GM19240 (cell line): ENCODE measurements around the gene CDH26.

Source experiments
- DNase-seq: peaks from one replicate; pipeline ENCODE4 v3.0.0; 2011; ENCODE audit warnings: low spot score; ENCODE audit not compliant: insufficient read length

The CDH26 gene

GRCh38 chr20:59958123-59958522, at the start of gene CDH26:
Gene CDH26 (plus strand): TSS chr20:59958423. CDS start chr20:59958727, 304 bp downstream.
- no peak for DNase-seq

DNA sequence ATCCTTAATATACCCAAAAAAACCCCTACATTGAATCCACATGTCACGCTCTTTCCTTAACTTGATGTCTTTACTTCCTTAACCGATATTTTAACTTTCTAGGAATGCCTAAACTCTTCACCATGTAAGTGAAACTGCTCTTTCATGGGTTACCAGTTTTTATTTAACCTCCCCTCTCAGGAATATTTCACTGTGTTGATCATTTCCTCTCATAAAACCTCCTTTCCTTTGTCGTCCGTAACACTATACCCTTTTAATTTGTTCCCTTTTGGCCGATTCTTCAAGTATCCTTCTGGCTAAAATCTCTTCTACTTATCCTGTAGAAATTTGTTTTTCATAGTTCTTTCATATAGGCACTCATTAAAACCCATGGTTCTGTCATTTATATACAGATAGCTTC, 49.4 kb upstream of the CDH26 start:
- no peak for DNase-seq

DNA sequence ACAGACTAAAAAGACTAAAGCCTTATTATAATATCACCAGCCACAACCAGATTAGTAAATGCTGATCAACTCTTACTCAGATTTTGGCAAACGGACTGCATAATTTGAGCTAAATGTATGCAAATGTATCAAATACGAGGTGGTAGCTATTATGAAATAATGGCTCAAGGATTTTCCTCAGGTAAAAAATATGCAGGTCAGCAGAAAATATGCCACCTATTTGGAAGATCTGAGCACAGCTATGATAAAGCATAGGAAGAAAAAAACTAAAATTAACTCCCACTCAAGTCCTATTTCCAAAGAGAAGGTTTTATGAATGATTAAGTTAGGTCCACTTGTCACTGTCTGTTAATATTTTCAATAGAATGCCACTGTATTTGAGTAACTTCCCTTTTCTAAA, 47.2 kb upstream of the CDH26 start:
- no peak for DNase-seq

DNA sequence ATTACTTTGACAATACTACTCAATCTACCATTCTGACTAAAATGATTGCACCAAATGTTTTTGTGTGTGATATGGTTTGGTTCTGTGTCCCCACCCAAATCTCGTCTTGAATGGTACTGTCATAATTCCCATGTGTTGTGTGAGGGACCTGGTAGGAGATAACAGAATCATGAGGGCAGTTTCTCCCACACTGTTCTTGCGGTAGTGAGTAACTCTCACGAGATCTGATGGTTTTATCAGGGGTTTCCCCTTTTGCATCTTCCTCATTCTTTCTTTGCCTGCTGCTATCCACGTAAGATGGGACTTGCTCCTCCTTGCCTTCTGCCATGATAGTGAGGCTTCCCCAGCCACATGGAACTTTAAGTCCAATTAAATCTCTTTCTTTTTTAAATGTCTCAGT, 45.6 kb upstream of the CDH26 start:
- DNase-seq: no peak

DNA sequence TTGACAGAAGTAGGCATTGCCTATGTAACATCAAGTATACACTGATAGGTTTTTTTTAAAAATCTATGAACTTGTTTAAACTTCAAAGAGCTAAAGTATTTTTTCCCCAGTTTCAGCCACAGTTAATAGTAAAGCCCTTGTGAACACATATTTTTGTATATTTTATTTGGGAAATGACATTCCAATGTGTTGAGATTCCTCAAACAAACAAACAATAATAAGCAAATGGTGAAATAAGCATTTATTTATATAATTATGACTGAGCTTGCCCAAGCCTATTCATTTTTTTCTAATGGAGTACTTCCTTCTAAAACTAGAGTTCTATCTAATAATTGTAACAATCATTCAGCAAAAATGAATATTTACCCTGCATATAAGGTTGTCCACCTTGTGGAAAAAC, 37.3 kb upstream of the CDH26 start:
- no peak for DNase-seq

- no peak for DNase-seq
Observed at GRCh38 chr20:59923514-59923913, 34.7 kb upstream of the CDH26 start.

GRCh38 chr20:59925359-59925758, 32.9 kb upstream of the CDH26 start:
- no peak for DNase-seq

DNA sequence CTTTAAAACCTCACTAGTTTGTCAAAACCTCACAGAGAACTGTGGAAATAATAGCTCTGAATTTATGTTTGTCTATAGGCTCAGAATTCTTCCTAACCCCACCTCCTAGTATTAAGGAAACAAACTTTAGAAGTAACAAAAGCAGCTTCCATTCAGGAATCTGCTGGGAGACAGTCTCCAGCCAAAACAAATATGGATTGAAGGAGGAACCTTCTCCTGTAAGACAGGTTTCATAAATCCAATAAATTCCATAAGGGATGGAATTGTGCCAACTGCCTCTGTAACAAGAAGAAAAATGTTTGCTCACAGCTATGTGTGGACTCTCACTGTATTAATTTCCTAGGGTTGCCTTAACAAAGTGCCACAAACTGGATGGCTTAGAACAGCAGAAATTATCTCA, 32.3 kb upstream of the CDH26 start:
- DNase-seq: no peak

DNA sequence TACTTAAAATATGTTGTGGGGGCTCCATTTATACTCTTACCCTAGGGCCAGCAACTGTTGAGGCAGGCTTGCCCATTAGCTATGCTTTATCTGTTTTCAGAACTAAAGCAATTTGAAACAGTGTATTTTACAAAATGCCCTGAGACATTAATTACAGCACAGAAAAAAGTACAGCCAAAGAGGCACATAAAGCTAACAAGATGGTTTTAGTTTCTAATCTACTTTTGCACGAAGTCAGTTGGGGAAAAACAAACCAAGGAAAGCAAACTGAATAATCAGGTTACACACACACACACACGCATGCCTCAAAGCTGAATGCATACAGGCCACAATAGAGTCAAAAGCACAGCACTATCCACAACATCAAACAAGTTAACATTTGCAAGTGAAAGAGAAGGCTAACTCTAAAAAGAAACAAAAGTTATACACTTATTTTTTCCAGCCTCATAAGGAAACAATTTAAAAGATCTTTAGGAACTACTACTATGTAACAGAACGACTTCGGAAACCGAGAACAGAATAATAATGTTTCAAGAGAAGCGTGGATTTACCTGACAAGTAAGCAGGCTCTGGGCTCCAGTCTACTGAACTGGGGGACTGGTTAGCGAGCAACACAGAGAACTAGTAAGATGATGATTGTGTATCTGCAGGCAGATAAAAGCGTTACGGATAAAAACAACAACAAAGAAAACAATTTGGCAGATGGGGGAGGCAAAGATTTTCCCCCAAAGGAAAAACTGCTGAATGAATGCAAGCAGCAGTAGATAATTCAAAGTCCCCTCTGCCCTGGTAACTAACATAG, 26.5 kb upstream of the CDH26 start:
- DNase-seq: no peak

GRCh38 chr20:59932616-59933295, 25.5 kb upstream of the CDH26 start:
- no peak for DNase-seq

DNA sequence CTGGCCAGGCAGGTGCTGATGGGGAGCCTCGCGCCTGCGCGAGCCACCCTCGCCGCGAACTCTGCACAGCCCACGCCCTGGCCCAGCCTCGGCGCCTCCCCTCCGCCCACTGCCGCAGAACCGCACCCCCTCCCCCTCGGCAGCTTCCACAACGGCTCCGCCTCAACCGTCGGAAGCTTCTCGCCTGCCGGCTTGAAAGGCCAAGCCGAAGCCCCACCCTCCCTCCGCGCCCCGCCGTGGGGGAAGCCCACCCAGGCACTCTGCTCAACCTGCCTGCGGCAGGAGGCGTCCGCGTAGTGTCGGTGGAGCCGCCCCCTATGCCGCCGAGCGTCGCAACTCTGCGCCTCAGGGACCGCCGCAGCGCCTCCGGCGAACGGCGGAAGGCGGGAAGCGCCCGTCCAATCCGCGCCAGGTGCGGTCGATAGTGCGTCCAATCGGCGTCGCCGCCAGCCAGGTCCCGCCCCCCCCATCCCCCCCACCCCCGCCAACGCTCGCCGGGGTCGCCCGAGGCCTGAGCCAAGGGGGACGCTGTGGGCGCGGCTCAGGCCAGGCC, 24.9 kb upstream of the CDH26 start, which contains the start of gene SYCP2:
Gene SYCP2, minus strand, starts transcription at position 342 of the 553 bp plus-strand sequence. CDS start 11,224 bp downstream, outside the sequence.
- DNase-seq: no peak

- peak; percentile 33 for DNase-seq
Observed at GRCh38 chr20:59933849-59934585, 24.2 kb upstream of the CDH26 start.

- DNase-seq: no peak
Observed at GRCh38 chr20:59935457-59936185, 22.6 kb upstream of the CDH26 start.

GRCh38 chr20:59936409-59936808, 21.8 kb upstream of the CDH26 start:
- DNase-seq: no peak

DNA sequence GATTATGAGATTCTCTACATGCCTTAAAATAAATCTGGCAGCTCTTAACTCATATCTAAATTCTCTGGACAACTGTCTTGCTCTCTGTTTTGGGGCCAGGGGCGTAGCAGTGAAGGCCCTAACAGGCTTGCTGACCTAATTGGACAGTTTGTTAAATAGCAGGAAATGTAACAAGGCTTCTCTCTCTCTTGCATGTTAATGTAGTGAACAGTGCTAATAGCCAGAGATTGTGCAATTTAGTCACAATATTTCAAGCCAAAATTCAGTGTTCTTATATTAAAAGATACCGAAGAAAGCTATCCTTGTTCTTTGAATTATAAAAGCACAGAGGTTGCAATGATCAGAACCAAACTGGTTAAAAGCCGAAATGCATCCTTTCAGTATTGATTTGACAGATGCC, 21.1 kb upstream of the CDH26 start:
- no peak for DNase-seq

- no peak for DNase-seq
Observed at GRCh38 chr20:59938221-59938620, 20.0 kb upstream of the CDH26 start.

DNA sequence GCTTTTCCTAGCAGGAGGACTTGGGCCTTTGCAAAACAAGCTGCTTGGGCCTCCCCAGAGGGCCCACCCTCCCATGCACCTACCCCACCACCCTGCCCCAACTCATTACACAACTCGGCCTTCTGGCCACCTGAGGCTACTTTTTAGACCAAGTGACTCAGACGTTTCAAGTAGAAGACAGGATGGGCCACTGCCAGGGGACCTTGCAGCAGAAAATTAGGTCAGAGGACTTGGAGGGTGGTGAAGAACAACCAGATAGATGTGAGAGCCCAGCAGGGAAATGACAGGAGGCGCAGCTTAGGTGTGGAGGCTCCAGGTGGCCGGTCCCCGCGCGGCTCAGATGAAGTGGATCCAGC, 19.5 kb upstream of the CDH26 start:
- no peak for DNase-seq

DNA sequence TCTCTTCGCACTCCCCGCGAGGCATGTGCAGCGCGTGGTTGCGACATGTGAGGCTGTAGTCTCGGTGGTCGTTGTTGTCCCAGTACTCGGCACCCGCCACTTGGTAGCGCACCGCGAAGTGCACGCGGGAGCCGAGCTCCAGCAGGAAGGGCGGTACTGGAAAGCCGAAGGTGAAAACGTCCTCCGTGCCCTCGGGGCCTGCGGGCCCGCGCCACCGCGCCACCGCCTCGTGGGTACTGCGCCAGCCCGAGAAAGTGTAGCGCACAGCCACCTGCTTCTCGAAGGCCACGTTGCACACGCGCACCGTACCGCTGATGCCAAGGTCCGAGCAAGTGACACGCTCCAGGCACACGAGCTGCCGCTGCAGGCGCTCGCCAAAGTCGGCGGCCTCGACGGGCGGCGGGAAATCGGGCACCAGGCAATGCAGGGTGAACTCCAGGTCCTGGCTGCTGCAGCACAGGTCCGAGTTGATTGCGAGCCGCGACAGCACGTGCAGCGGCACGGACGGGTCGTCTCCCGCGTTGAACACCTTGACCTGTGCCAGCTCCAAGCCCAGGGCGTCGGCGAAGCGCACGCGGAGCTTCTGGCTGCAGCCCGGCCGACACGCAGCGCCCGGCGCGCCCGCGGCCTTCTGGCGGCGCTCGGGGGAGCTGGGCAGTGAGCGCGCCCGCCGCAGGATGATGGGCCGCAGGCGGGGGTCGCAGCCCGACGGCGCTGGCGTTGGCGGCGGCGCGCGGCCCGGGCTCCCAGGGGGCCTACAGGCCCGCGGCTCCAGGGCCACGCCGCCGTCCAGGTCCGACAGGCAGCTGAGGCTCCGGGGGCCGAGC, 19.0 kb upstream of the CDH26 start:
- DNase-seq: no peak

DNA sequence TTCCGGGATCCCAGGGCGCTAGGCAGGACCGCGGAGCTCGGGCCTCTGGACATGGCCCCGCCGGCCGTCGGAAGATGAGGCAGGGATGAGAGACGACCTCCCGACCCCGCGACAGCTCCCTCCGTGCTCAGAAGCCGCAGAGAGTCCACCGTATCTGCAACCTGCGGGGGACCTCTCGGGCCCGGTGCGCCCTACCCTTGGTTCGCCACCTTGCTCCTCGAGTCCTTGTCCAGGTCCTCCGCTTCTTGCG, 18.4 kb upstream of the CDH26 start:
- no peak for DNase-seq

GRCh38 chr20:59940129-59940955, 17.9 kb upstream of the CDH26 start, which contains the start of the genes FAM217B and PPP1R3D:
Gene FAM217B (plus strand): TSS chr20:59940389. CDS start chr20:59943944, 3,555 bp downstream.
Gene PPP1R3D (minus strand): TSS chr20:59940305. CDS start chr20:59939931, 374 bp downstream.
- peak; percentile 97 for DNase-seq
